Activated CD8-positive, alpha-beta T cell treated with anti-CD3 and anti-CD28 coated beads for 36 hours (primary cell): Measurements from ENCODE around the gene HSDL1. TPM values are rescaled to one million over a fixed set of nuclear protein-coding genes. Genes with fewer than 3 reads are reported as not detected.

Experiments
- ATAC-seq: fragments of 200-7000 bp; cut with Tn5 transposase; one replicate; pipeline ENCODE4 v1.10.0; 2021; ENCODE audit warnings: mild to moderate bottlenecking, moderate library complexity
- CTCF ChIA-PET: fragments of 350-600 bp; sonication (Branson Sonifier 250); formaldehyde crosslinking; loops from one replicate; lab custom pipeline; 2021; ENCODE audit warnings: antibody characterized with exemption; lab: Charles Lee
- POLR2A ChIA-PET: fragments of 350-600 bp; sonication (Branson Sonifier 250); formaldehyde crosslinking; loops from one replicate; lab custom pipeline; 2021; ENCODE audit warnings: antibody characterized with exemption; lab: Charles Lee
- DNase-seq: peaks from one replicate; pipeline ENCODE4 v3.0.0-alpha.2; 2020
- H3K27ac Mint-ChIP-seq: one replicate; pipeline ENCODE4 v1.8.0; 2021; ENCODE audit warnings: mild to moderate bottlenecking, mixed read lengths
- H3K27me3 Mint-ChIP-seq: one replicate; pipeline ENCODE4 v1.8.0; 2021; ENCODE audit warnings: mixed read lengths
- H3K36me3 Mint-ChIP-seq: one replicate; pipeline ENCODE4 v1.8.0; 2021; ENCODE audit warnings: low read depth, mixed read lengths
- H3K4me1 Mint-ChIP-seq: one replicate; pipeline ENCODE4 v1.8.0; 2021; ENCODE audit warnings: low read depth, mixed read lengths
- H3K4me3 Mint-ChIP-seq: one replicate; pipeline ENCODE4 v1.8.0; 2021; ENCODE audit warnings: mild to moderate bottlenecking, moderate library complexity, mixed read lengths
- H3K9me3 Mint-ChIP-seq: one replicate; pipeline ENCODE4 v1.8.0; 2021; ENCODE audit warnings: mixed read lengths
- intact Hi-C: fragments of 100-400 bp; cut with micrococcal nuclease; formaldehyde crosslinking; loops from one replicate; pipeline ENCODE4 v1.10.0; 2022
- total RNA-seq, 2 experiments: library from RNA; stranded (reverse); gene quantifications; one replicate each; pipeline ENCODE4 v1.2.3, GENCODE V29; 2021
- TF ChIP-seq, protein P1 (sequence below): fragments of 200-600 bp; IDR thresholded peaks from one replicate; pipeline ENCODE4 v1.8.0; 2022; ENCODE audit warnings: antibody characterized with exemption, mild to moderate bottlenecking

The HSDL1 gene
- total RNA-seq, 2 experiments from 2014 or later: 11.1 to 11.8 TPM

DNA sequence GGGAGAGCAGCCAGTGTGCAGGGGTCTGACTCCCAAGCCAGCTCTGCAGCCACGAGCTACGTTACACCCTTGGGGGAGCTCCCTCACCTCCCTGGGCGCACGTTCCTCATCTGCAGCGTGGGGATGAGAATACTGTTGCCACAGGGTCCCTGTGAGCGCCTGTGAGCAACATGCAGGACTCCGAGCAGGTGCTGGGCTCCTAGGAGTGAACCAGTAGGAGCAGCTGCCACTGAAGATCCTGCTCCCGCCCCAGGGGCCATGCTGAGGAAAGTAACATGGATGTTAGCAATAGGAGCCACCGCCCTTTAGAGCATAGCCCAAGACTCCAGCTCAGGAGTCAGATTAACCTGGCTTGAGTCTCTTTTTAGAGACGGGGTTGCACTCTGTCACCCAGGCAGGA lies 16.1 kb upstream of the HSDL1 start:
- H3K36me3 Mint-ChIP-seq: no peaks in the 10 kb centered on the region
- no peaks in the 10 kb centered on the region for H3K4me1 Mint-ChIP-seq
- intact Hi-C loops: no loop called here
- no peak overlapping the region for H3K27ac Mint-ChIP-seq
- H3K4me3 Mint-ChIP-seq: no peak overlapping the region
- H3K9me3 Mint-ChIP-seq: no peaks in the 10 kb centered on the region
- ATAC-seq (no peak), DNase-seq (no peak)
- H3K27me3 Mint-ChIP-seq: peaks cover 22% of the 10 kb centered on the region
- TF ChIP-seq, protein P1, sequence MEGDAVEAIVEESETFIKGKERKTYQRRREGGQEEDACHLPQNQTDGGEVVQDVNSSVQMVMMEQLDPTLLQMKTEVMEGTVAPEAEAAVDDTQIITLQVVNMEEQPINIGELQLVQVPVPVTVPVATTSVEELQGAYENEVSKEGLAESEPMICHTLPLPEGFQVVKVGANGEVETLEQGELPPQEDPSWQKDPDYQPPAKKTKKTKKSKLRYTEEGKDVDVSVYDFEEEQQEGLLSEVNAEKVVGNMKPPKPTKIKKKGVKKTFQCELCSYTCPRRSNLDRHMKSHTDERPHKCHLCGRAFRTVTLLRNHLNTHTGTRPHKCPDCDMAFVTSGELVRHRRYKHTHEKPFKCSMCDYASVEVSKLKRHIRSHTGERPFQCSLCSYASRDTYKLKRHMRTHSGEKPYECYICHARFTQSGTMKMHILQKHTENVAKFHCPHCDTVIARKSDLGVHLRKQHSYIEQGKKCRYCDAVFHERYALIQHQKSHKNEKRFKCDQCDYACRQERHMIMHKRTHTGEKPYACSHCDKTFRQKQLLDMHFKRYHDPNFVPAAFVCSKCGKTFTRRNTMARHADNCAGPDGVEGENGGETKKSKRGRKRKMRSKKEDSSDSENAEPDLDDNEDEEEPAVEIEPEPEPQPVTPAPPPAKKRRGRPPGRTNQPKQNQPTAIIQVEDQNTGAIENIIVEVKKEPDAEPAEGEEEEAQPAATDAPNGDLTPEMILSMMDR: no peak
- ChIA-PET CTCF (interaction anchor here (0.8 kb wide), 1 partner anchor 15 kb away, joined by 3 read pairs; no protein-coding TSS in a partner anchor), POLR2A (no interaction called here)

DNA sequence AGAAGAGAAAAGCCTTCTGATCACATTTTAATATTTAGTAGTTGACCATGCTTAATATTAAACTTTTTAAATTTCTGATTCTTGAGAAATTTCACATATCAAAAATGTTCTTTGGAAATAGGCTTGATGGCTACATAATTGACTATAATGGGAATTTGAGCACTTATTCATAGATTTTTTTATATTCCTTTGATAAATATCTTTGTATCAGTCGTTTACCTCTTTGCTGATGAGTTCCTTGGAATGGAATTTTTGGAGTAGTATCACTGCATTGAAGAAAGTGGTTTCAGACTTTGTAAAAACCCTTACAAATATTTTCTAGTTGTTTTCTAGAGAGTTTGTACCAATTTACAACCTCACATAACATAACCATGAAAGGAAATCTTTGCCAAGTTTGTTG lies 14.8 kb upstream of the HSDL1 start:
- DNase-seq: no peak
- POLR2A ChIA-PET: no interaction called here
- H3K4me1 Mint-ChIP-seq: no peaks in the 10 kb centered on the region
- peaks cover 18% of the 10 kb centered on the region for H3K27me3 Mint-ChIP-seq
- intact Hi-C loops: no loop called here
- H3K27ac Mint-ChIP-seq: no peak overlapping the region
- CTCF ChIA-PET: interaction anchor here (0.7 kb wide), 1 partner anchor 51 kb away, joined by 3 read pairs; no protein-coding TSS in a partner anchor
- TF ChIP-seq, protein P1: no peak
- ATAC-seq: no peak
- no peaks in the 10 kb centered on the region for H3K36me3 Mint-ChIP-seq
- no peaks in the 10 kb centered on the region for H3K9me3 Mint-ChIP-seq
- no peak overlapping the region for H3K4me3 Mint-ChIP-seq

DNA sequence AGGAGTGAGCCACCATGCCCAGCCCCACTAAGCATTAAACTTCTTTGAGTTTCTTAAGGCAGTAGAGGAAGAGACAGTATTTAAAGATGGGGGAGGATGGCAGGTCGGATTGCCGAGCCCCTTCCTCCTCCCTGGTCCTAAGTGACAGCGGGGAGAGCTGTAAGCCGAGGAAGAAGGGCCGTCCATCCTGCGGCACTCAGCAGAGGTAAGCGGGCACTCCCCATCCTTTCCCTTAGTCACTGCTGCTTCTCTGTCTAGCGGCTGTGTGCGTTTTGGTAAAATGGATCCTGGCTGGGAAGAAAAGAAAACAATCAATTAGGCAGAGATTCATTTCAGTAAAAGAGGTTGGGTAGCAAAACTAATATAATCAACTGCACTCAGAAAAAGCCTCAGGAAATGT lies 14.0 kb upstream of the HSDL1 start:
- intact Hi-C loops: no loop called here
- DNase-seq (no peak), ATAC-seq (no peak)
- Mint-ChIP-seq H3K4me1 (no peaks in the 10 kb centered on the region), H3K9me3 (no peaks in the 10 kb centered on the region), H3K4me3 (no peak overlapping the region), H3K36me3 (no peaks in the 10 kb centered on the region), H3K27ac (no peak overlapping the region), H3K27me3 (peaks cover 17% of the 10 kb centered on the region)
- CTCF ChIA-PET: interaction anchor here (1.4 to 2.5 kb wide), 2 partner anchors 12 to 17 kb away, joined by 3 to 6 read pairs; no protein-coding TSS in a partner anchor
- TF ChIP-seq, protein P1: no peak
- POLR2A ChIA-PET: no interaction called here

DNA sequence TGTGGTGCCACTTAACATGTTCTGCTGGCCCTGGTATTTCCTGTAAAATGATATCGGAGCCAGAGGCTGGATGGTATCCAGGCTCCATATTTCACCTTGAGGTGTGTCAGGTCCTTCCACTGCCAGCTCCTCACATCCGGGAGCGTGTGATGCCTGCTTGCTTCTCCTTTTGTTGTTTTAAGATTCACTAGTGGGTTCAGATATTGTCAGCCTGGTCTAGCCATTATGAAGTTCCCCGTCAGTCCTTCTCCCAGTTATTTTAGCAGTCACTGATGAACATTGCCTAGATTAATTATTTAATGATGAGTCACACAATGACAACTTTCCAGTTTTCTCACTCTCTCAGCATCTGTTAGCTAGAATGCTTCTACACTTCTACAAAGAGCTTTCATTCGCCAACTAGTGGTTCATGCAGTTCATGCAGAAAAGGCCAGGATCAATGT lies 11.4 kb upstream of the HSDL1 start:
- peaks cover 15% of the 10 kb centered on the region for H3K27me3 Mint-ChIP-seq
- TF ChIP-seq, protein P1: no peak
- POLR2A ChIA-PET: interaction anchor here (0.6 to 2.4 kb wide), 3 partner anchors 11 to 19 kb away, joined by 3 to 6 read pairs (median 3); partner anchors contain the start of genes DNAAF1 and HSDL1
- no peaks in the 10 kb centered on the region for H3K4me1 Mint-ChIP-seq
- ATAC-seq (no peak), DNase-seq (no peak)
- H3K4me3 Mint-ChIP-seq: no peak overlapping the region
- no peaks in the 10 kb centered on the region for H3K9me3 Mint-ChIP-seq
- intact Hi-C loops: no loop called here
- H3K36me3 Mint-ChIP-seq: no peaks in the 10 kb centered on the region
- CTCF ChIA-PET: interaction anchor here (0.9 to 2.5 kb wide), 8 partner anchors 10 to 93 kb away, joined by 3 to 6 read pairs (median 4); no protein-coding TSS in a partner anchor
- H3K27ac Mint-ChIP-seq: no peak overlapping the region

DNA sequence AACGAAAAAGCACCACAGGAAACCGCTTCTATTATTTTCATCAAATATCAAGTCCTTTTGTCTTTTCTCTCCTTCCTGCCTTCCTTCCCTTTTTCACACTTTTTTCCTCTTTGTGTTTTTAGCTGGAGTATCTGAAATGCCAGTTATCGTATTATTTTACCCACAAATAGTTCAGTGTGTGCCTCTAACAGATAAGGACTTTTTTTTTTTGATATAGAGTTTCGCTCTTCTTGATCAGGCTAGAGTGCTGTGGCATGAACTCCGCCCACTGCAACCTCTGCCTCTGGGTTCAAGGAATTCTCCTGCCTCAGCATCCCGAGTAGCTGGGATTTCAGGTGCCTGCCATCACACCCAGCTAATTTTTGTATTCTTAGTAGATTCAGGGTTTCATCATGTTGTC lies 10.8 kb upstream of the HSDL1 start:
- no peak overlapping the region for H3K4me3 Mint-ChIP-seq
- intact Hi-C loops: no loop called here
- POLR2A ChIA-PET: interaction anchor here (0.8 to 2.4 kb wide), 2 partner anchors 11 to 20 kb away, joined by 3 to 6 read pairs; partner anchors contain the start of genes DNAAF1 and HSDL1
- TF ChIP-seq, protein P1: no peak
- no peaks in the 10 kb centered on the region for H3K9me3 Mint-ChIP-seq
- CTCF ChIA-PET: interaction anchor here (0.9 to 1.7 kb wide), 7 partner anchors 11 to 92 kb away, joined by 3 to 6 read pairs (median 3); no protein-coding TSS in a partner anchor
- ATAC-seq (no peak), DNase-seq (no peak)
- H3K4me1 Mint-ChIP-seq: no peaks in the 10 kb centered on the region
- H3K27me3 Mint-ChIP-seq: peaks cover 15% of the 10 kb centered on the region
- H3K27ac Mint-ChIP-seq: no peak overlapping the region
- H3K36me3 Mint-ChIP-seq: no peaks in the 10 kb centered on the region
